ENCODE data around the gene CRISP1. TPM values are rescaled to one million over a fixed set of nuclear protein-coding genes. Genes with fewer than 3 reads are reported as not detected.

The CRISP1 gene
- total RNA-seq, 2 donors from 2014 or later = not detected

DNA sequence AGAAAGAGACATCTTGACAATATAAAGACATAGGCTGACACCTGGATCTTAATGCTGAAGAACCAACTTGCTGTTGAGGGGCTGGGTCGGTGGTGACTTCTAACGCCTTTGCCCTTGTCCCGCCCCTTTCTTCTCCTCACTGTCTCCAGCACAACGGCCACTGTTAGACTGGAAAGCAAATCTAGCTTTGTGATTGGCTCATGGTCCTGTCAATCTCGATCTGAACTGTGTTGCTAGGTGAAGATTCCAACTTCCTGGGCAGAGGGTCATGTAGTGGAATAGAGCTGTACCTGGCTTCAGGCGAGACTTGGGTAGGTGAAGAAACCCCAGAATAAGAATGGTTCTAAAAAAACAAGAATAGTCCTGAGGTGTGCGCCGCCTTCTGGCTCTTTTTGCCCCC is 79.2 kb downstream of the CRISP1 start, which contains the start of gene PGK2:
Gene PGK2 (minus strand): TSS at position 110 of the 400 bp plus-strand sequence. CDS start 98 bp downstream, at position 12.
- ATAC-seq = no peak
- Mint-ChIP-seq H3K9me3 (peaks cover 4 to 5% of the 10 kb centered on the region in 2 donors), H3K36me3 (no peaks in the 10 kb centered on the region), H3K27ac (no peak within 1 kb of the TSS)
- no peak for DNase-seq (ENCODE audit: low spot score in 2 of 2)

DNA sequence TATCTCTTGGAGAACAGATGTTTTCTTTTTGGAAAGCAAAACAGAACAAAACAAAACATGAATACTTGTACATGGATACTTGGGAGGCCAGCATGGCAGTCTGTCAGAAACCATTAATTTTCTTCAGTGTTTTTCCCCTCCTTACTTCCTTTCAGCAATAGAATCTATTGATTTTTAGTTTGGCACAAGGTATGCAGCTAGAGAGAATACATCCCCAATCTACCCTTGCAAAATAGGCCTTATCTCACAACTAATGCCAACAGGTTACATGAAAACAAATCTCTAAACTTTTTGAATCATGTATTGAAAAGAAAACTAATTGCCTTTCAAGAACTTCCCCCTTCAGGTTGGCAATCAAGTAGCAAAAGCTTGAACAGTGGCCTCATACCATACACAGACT is 82.1 kb downstream of the CRISP1 start:
- no peak for ATAC-seq
- no peaks in the 10 kb centered on the region for H3K36me3 Mint-ChIP-seq
- peaks cover 5% of the 10 kb centered on the region in 2 donors for H3K9me3 Mint-ChIP-seq
- DNase-seq (ENCODE audit: low spot score in 2 of 2) = no peak
- no peak overlapping the region for H3K27ac Mint-ChIP-seq

Other genes with a start within 250 kb of the CRISP1 start
- gene RHAG, start 229.7 kb downstream of the CRISP1 start, total RNA-seq = not detected
- not detected for gene CRISP2, start 153.0 kb downstream of the CRISP1 start, total RNA-seq
- gene CRISP3, start 122.1 kb downstream of the CRISP1 start, total RNA-seq = not detected
- gene PGK2, start 79.2 kb downstream of the CRISP1 start, total RNA-seq = not detected
- gene DEFB114, start 97.6 kb upstream of the CRISP1 start, total RNA-seq = not detected
- not detected for gene DEFB113, start 103.1 kb upstream of the CRISP1 start, total RNA-seq
- gene DEFB110, start 155.5 kb upstream of the CRISP1 start, total RNA-seq = not detected
- not detected for gene DEFB112, start 183.4 kb upstream of the CRISP1 start, total RNA-seq

Measured in activated naive CD4-positive, alpha-beta T cell treated with anti-CD3 and anti-CD28 coated beads, Interleukin-2, amount 50 U/mL, for 72 hours (primary cell).